DOHH2 (cell line): ENCODE data around the gene APOE.

Source experiments
- H3F3A ChIP-seq: fragments of 200-600 bp; sonication (generic), shearing (Covaris generic); 2 replicates; pipeline ENCODE4 v1.6.0; 2016; ENCODE audit warnings: antibody characterized with exemption, mild to moderate bottlenecking; ENCODE audit not compliant: control insufficient read depth, insufficient read depth
- H3K27ac ChIP-seq: fragments of 200-600 bp; sonication (generic); 2 replicates; pipeline ENCODE4 v1.5.1; 2014; ENCODE audit warnings: low read depth, mild to moderate bottlenecking, low read length, moderate library complexity
- H3K27me3 ChIP-seq: fragments of 200-600 bp; sonication (generic); 2 replicates; pipeline ENCODE4 v1.6.1; 2014; ENCODE audit warnings: mild to moderate bottlenecking, low read length, mixed read lengths; ENCODE audit not compliant: control insufficient read depth
- H3K36me3 ChIP-seq: fragments of 200-600 bp; sonication (generic); 2 replicates; pipeline ENCODE4 v1.6.1; 2014; ENCODE audit warnings: mild to moderate bottlenecking, low read length, moderate library complexity, mixed read lengths; ENCODE audit not compliant: control insufficient read depth
- H3K4me1 ChIP-seq: fragments of 200-600 bp; sonication (generic); 2 replicates; pipeline ENCODE4 v1.6.1; 2014; ENCODE audit warnings: mild to moderate bottlenecking, low read length, mixed read lengths; ENCODE audit not compliant: control insufficient read depth
- H3K4me2 ChIP-seq: fragments of 200-600 bp; sonication (generic); 2 replicates; pipeline ENCODE4 v1.6.0; 2014; ENCODE audit warnings: mild to moderate bottlenecking, low read length, moderate library complexity
- H3K4me3 ChIP-seq: fragments of 200-600 bp; sonication (generic); 2 replicates; pipeline ENCODE4 v1.5.1; 2014; ENCODE audit warnings: mild to moderate bottlenecking, low read length, mixed read lengths
- H3K79me2 ChIP-seq: fragments of 200-600 bp; sonication (generic); 2 replicates; pipeline ENCODE4 v1.6.1; 2014; ENCODE audit warnings: mild to moderate bottlenecking, low read length, mixed read lengths; ENCODE audit not compliant: control insufficient read depth
- H3K9me2 ChIP-seq: fragments of 200-600 bp; sonication (generic); replicated peaks from 2 replicates; pipeline ENCODE4 v1.6.1; 2014; ENCODE audit warnings: mild to moderate bottlenecking, low read length, mixed read lengths; ENCODE audit not compliant: control insufficient read depth
- H3K9me3 ChIP-seq: fragments of 200-600 bp; sonication (generic); 2 replicates; pipeline ENCODE4 v1.6.1; 2014; ENCODE audit warnings: antibody characterized with exemption, low read length, mixed read lengths; ENCODE audit not compliant: control insufficient read depth, insufficient read depth
- H4K20me1 ChIP-seq: fragments of 200-600 bp; sonication (generic); 2 replicates; pipeline ENCODE4 v1.6.0; 2014; ENCODE audit warnings: low read depth, mild to moderate bottlenecking, antibody characterized with exemption, low read length, moderate library complexity; ENCODE audit not compliant: control insufficient read depth, insufficient read depth
- CTCF ChIP-seq: fragments of 200-600 bp; sonication (generic); IDR thresholded peaks from one replicate; pipeline ENCODE4 v1.5.1; 2014; ENCODE audit warnings: antibody characterized with exemption, mild to moderate bottlenecking, low read depth, low read length; ENCODE audit not compliant: poor library complexity, severe bottlenecking
- EZH2phosphoT487 ChIP-seq: fragments of 200-600 bp; sonication (generic); IDR thresholded peaks from 2 replicates; pipeline ENCODE4 v1.6.1; 2017; ENCODE audit warnings: borderline replicate concordance, mild to moderate bottlenecking, antibody characterized with exemption, low read length, moderate library complexity, mixed read lengths

Gene APOE

GRCh38 chr19:44872661-44873060 lies 32.9 kb upstream of the APOE start:
- Histone ChIP-seq H3K4me1 (peaks cover 11% of the 10 kb centered on the region), H4K20me1 (no peaks in the 10 kb centered on the region), H3K4me2 (no peak overlapping the region), H3K36me3 (no peaks in the 10 kb centered on the region), H3K9me2 (no peaks in the 10 kb centered on the region), H3K4me3 (no peak overlapping the region), H3K9me3 (no peaks in the 10 kb centered on the region), H3K27me3 (no peaks in the 10 kb centered on the region), H3K79me2 (no peaks in the 10 kb centered on the region), H3F3A (no peaks in the 10 kb centered on the region), H3K27ac (no peak overlapping the region)
- no peak for TF ChIP-seq EZH2phosphoT487
- TF ChIP-seq CTCF = no peak

DNA sequence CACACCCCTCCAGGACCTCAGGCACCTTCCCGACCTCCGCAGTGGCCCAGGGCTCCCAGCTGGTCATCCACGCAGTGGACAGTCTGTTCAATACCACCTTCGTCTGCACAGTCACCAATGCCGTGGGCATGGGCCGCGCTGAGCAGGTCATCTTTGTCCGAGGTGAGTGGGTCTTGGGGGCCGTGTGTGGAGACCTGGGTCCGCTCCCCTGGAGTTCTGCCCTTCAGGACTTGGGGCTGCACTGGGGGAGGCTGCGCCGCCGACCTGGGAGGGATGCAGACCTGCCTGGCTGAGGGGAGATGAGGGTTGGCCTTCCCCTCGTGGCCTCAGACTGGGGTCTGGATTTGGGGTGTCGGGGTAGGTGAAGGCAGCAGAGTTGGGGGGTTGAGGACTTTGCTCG lies 31.3 kb upstream of the APOE start:
- no peak overlapping the region for H3K4me3 ChIP-seq
- no peak for TF ChIP-seq CTCF
- no peak for TF ChIP-seq EZH2phosphoT487
- no peaks in the 10 kb centered on the region for H4K20me1 ChIP-seq
- H3K27me3 ChIP-seq = no peaks in the 10 kb centered on the region
- no peaks in the 10 kb centered on the region for H3K9me2 ChIP-seq
- no peaks in the 10 kb centered on the region for H3K9me3 ChIP-seq
- H3K4me2 ChIP-seq = no peak overlapping the region
- no peak overlapping the region for H3K27ac ChIP-seq
- H3K4me1 ChIP-seq = peaks cover 13% of the 10 kb centered on the region
- H3F3A ChIP-seq = no peaks in the 10 kb centered on the region
- H3K36me3 ChIP-seq = no peaks in the 10 kb centered on the region
- no peaks in the 10 kb centered on the region for H3K79me2 ChIP-seq

DNA sequence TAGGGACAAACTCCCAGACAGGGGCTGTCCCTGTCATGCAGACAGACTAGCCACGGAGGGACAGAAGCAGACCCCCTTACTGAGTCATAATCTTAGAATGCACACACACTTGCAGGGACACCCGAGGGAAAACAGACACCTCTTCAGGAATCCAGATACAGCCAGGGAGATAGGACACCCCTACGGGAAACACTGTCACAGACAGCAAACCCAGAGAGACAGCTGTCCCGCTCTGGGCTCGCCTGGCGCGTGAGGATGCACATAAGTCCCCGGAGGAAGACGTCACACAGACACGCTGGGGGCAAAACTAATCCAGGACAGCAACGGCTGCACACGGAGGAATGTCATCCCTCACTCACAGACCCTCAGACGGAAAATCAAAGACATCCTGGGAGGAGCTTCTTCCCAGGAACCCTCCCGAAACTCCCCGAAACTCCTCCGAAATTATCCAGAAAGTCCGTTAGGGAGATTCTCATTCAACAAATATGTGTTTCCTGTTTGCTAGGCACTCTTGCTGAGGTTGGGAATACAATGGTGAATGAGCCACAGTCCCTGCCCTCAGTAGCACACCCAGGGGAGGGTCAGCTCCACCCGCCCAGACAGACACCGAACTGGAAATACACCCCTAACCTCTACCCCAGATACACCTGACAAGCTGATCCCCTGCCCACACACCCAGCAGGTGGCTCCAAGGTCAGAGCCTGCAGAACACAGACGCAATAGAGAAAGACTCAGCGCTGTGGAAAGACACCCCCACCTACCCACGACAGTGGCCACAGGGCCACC lies 29.7 kb upstream of the APOE start:
- TF ChIP-seq CTCF (no peak), EZH2phosphoT487 (no peak)

More for the DNA sequence above, 29.7 kb upstream of the APOE start:
- no peak overlapping the region for H3K4me3 ChIP-seq
- peaks cover 13% of the 10 kb centered on the region for H3K4me1 ChIP-seq
- no peaks in the 10 kb centered on the region for H3K79me2 ChIP-seq
- no peaks in the 10 kb centered on the region for H3K9me3 ChIP-seq
- H3K9me2 ChIP-seq = no peaks in the 10 kb centered on the region
- H3K27me3 ChIP-seq = no peaks in the 10 kb centered on the region
- H3K27ac ChIP-seq = no peak overlapping the region
- H3K36me3 ChIP-seq = no peaks in the 10 kb centered on the region
- H4K20me1 ChIP-seq = no peaks in the 10 kb centered on the region
- H3K4me2 ChIP-seq = no peak overlapping the region
- H3F3A ChIP-seq = no peaks in the 10 kb centered on the region
